ENCODE measurements around the gene SCEL. TPM values are rescaled to one million over a fixed set of nuclear protein-coding genes. Genes with fewer than 3 reads are reported as not detected.

Gene SCEL
- total and polyA plus RNA-seq, 2 of the 8 experiments (the other 6 are each of a cell fraction or from before 2014, with no cell fraction given), result not detected

DNA sequence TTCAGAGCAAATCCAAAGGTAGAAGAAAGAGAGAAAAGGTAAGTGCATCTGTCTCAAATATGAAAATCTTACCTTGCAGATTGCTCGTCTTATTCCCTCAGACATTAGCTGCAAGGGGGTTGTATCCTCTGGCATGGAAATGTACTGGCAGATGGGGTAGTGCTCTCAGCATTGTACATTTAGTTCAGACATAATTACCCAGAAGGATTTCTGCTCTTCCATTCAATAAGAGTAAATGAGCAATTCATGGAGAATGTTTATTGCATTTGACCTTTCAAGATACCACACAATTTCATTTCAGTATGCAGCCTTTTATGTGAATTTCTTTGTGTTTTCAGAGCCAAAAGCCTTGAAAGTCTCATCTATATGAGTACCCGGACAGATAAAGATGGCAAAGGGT is 63.8 kb downstream of the SCEL start:
- Histone ChIP-seq H3K23me2 (ENCODE audit: low read depth, low read length) (no peaks in the 10 kb centered on the region), H2BK5ac (ENCODE audit: low read depth, low read length) (no peak overlapping the region), H4K8ac (ENCODE audit: extremely low read depth, insufficient read depth, low read length) (no peak overlapping the region), H3K4me3 (ENCODE audit: extremely low read depth in 1 of 4, insufficient read depth in 2 of 4, low read depth in 3 of 4, low read length in 4 of 4) (no peak overlapping the region), H3K4me2 (ENCODE audit: insufficient read depth in 1 of 2, low read depth in 2 of 2, low read length in 2 of 2) (no peak overlapping the region), H2BK12ac (ENCODE audit: low read depth, low read length) (no peak overlapping the region), H2BK120ac (replicated peaks; ENCODE audit: low read depth, low read length) (no peak overlapping the region), H4K5ac (ENCODE audit: insufficient read length, low read depth, low read length) (no peak overlapping the region), H4K20me1 (replicated peaks in 1 of 2; ENCODE audit: control insufficient read depth in 1 of 2, insufficient read depth in 2 of 2, low read length in 2 of 2) (no peaks in the 10 kb centered on the region), H3K36me3 (ENCODE audit: control insufficient read depth in 2 of 4, insufficient read depth in 4 of 4, low read length in 3 of 4) (no peaks in the 10 kb centered on the region), H2AFZ (ENCODE audit: low read length) (no peak overlapping the region), H3K79me1 (ENCODE audit: low read depth, low read length) (no peaks in the 10 kb centered on the region), H3K18ac (ENCODE audit: extremely low read depth, low read length) (no peak overlapping the region), H3K56ac (replicated peaks; ENCODE audit: insufficient read length, low read depth, low read length) (no peak overlapping the region), H2BK15ac (ENCODE audit: low read length) (no peak overlapping the region), H3K9me3 (ENCODE audit: insufficient read depth in 2 of 2, low read depth in 1 of 2, low read length in 1 of 2) (no peaks in the 10 kb centered on the region), H3K79me2 (ENCODE audit: control insufficient read depth in 1 of 2, insufficient read depth in 2 of 2, low read length in 2 of 2) (no peaks in the 10 kb centered on the region), H3K14ac (ENCODE audit: insufficient read length) (no peak overlapping the region), H3K4ac (replicated peaks; ENCODE audit: insufficient read length, low read depth, low read length) (no peak overlapping the region), H3K27ac (ENCODE audit: low read depth, low read length) (no peak overlapping the region), H2AK5ac (ENCODE audit: low read depth, low read length) (no peak overlapping the region), H4K91ac (replicated peaks; ENCODE audit: insufficient read length, low read length) (no peak overlapping the region), H3K27me3 (replicated peaks in 1 of 4; ENCODE audit: control insufficient read depth in 3 of 4, extremely low read depth in 1 of 4, insufficient read depth in 3 of 4, low read length in 3 of 4) (no peaks in the 10 kb centered on the region), H2BK20ac (ENCODE audit: low read length) (no peak overlapping the region), H3K23ac (ENCODE audit: insufficient read length) (no peak overlapping the region), H3K9ac (replicated peaks in 1 of 4; ENCODE audit: extremely low read depth in 1 of 4, low read depth in 3 of 4, low read length in 3 of 4) (no peak overlapping the region), H3K4me1 (replicated peaks in 1 of 4; ENCODE audit: control insufficient read depth in 3 of 4, insufficient read depth in 4 of 4, low read length in 3 of 4) (peaks cover 0 to 3% (median 1%) of the 10 kb centered on the region in 4 experiments; a peak in 3 of 7 replicates)
- 91% methylated on average over 2 of the region's 2 CpGs; no CpG with 5 or more reads in 1 of the 2 experiments for WGBS, 2 experiments (ENCODE audit: extremely low coverage in 1 of 2, insufficient coverage in 1 of 2, insufficient read length in 1 of 2, insufficient replicate concordance in 2 of 2, low coverage in 1 of 2, low lambda C conversion rate in 2 of 2, missing lambda C conversion rate in 1 of 2)
- ChIA-PET CTCF (ENCODE audit: partially characterized antibody) (interaction anchor here (0.7 kb wide), 1 partner anchor 106 kb away, joined by 3 read pairs; no protein-coding TSS in a partner anchor), POLR2A (ENCODE audit: partially characterized antibody) (no interaction called here)
- DNase-seq (ENCODE audit: low read depth in 1 of 2, low spot score in 2 of 2) (no peak), FAIRE-seq (no peak)
- TF ChIP-seq EZH2 (IDR thresholded peaks at IDR 0.05; ENCODE audit: low read depth, low read length, severe bottlenecking) (no peak), CBX8 (IDR thresholded peaks at IDR 0.05; ENCODE audit: borderline replicate concordance, low read depth, low read length) (no peak), TEAD4 (IDR thresholded peaks at IDR 0.05; ENCODE audit: low read depth, low read length) (no peak), POLR2A (IDR thresholded peaks at IDR 0.05; ENCODE audit: control extremely low read depth in 1 of 2, low read depth in 2 of 2, low read length in 2 of 2) (no peak), TAF1 (IDR thresholded peaks at IDR 0.05; ENCODE audit: low read depth, low read length) (no peak), HDAC6 (IDR thresholded peaks at IDR 0.05; ENCODE audit: low read depth, low read length) (no peak), GTF2F1 (IDR thresholded peaks at IDR 0.05; ENCODE audit: borderline replicate concordance, low read depth, low read length) (no peak), SAP30 (IDR thresholded peaks at IDR 0.05; ENCODE audit: insufficient read depth, insufficient replicate concordance, low read length) (no peak), RFX5 (IDR thresholded peaks at IDR 0.05; ENCODE audit: borderline replicate concordance, low read depth, low read length) (no peak), RNF2 (IDR thresholded peaks at IDR 0.05; ENCODE audit: borderline replicate concordance, low read depth, low read length, missing control alignments, poor library complexity, severe bottlenecking) (no peak), POU5F1 (IDR thresholded peaks at IDR 0.05; ENCODE audit: low read depth, low read length) (no peak)
- TF ChIP-seq, protein P1, sequence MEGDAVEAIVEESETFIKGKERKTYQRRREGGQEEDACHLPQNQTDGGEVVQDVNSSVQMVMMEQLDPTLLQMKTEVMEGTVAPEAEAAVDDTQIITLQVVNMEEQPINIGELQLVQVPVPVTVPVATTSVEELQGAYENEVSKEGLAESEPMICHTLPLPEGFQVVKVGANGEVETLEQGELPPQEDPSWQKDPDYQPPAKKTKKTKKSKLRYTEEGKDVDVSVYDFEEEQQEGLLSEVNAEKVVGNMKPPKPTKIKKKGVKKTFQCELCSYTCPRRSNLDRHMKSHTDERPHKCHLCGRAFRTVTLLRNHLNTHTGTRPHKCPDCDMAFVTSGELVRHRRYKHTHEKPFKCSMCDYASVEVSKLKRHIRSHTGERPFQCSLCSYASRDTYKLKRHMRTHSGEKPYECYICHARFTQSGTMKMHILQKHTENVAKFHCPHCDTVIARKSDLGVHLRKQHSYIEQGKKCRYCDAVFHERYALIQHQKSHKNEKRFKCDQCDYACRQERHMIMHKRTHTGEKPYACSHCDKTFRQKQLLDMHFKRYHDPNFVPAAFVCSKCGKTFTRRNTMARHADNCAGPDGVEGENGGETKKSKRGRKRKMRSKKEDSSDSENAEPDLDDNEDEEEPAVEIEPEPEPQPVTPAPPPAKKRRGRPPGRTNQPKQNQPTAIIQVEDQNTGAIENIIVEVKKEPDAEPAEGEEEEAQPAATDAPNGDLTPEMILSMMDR (IDR thresholded peaks at IDR 0.05; ENCODE audit: control extremely low read depth in 1 of 3, insufficient read depth in 1 of 3, low read depth in 1 of 3, low read length in 3 of 3), result no peak
